DMS53 treated with DMSO at 0.1 percent for 48 hours (cell line): ENCODE measurements around the gene SETD1A.

Source experiments
- DNase-seq: peaks from one replicate; lab custom pipeline; 2025; ENCODE audit not compliant: unreplicated experiment; lab: John Stamatoyannopoulos, UW

SETD1A gene

GRCh38 chr16:30953511-30954124 lies 3.9 kb upstream of the SETD1A start:
- DNase-seq: peak; percentile 7

DNA sequence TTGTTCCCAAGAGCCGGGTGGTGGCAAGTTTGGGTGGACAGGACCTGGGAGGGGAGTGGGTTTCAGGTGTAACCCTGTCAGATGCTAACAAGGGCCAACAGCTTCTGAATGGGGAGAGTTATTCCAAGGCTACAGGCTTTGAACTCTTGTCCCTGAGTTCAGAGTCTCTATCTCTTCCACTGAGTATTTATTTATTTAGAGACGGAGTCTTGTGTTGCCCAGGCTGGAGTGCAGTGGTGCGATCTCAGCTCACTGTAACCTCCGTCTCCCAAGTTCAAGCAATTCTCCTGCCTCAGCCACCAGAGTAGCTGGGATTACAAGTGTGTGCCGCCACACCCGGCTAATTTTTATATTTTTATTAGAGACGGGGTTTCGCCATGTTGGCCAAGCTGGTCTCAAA lies 2.6 kb upstream of the SETD1A start:
- DNase-seq: no peak

GRCh38 chr16:30956601-30957455 lies 726 bp upstream of the SETD1A start:
- peak; percentile 34 for DNase-seq

- no peak for DNase-seq
These were observed 873 bp downstream of the SETD1A start for GRCh38 chr16:30958175-30959079.

DNA sequence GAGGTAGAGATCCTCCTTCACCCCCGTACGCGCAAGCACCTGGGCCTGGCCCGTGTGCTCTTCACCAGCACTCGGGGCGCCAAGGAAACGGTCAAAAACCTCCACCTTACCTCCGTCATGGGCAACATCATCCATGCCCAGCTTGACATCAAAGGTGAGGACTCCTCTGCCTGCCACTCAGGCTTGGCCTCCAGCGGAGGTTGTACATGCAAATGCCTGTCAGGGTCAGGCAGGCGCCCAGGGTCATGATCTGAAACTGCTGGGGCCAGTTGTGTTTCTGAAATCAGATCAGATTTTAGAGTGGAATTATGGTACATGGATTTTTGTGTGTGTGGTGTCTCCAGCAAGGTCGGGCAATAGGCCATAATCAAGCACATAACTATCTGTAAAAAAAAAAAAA lies 3.8 kb downstream of the SETD1A start:
- no peak for DNase-seq

GRCh38 chr16:30963925-30964511 lies 6.5 kb downstream of the SETD1A start:
- no peak for DNase-seq

- DNase-seq: no peak
These were observed 7.1 kb downstream of the SETD1A start for GRCh38 chr16:30964574-30965226.

DNA sequence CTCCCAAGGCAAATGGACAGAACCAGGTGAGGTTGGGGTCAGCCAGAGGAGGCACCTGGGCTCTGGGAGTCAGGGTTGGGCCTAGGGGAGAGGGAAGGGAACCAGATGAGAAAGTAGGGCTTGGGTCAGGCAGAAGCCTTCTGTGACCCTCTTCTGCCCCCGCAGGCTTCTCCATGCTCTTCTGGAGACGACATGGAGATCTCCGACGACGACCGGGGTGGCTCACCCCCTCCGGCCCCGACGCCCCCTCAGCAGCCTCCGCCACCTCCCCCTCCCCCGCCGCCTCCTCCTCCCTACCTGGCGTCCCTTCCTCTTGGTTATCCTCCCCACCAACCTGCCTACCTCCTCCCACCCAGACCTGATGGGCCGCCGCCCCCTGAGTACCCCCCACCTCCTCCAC lies 7.9 kb downstream of the SETD1A start:
- no peak for DNase-seq

DNA sequence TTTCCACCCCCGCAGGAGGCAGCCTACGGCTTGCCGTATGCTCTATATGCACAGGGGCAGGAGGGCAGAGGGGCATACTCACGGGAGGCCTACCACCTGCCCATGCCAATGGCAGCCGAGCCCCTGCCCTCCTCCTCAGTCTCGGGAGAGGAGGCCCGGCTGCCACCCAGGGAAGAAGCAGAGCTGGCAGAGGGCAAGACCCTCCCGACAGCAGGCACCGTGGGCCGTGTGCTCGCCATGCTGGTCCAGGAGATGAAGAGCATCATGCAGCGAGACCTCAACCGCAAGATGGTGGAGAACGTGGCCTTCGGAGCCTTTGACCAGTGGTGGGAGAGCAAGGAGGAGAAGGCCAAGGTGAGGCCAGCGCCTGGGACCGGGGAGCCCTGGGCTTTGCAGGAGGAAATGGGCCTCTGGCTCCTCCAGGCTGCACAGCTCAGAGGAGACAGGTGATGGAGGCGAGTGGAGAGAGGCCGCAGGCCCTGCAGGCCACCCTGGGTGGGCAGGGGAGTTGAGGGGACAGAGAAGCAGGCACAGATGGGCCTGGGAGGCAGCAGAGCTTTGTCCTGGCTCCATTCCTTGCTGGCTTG lies 8.6 kb downstream of the SETD1A start:
- DNase-seq: no peak

- DNase-seq: no peak
These were observed 10.2 kb downstream of the SETD1A start for GRCh38 chr16:30967795-30968194.

DNA sequence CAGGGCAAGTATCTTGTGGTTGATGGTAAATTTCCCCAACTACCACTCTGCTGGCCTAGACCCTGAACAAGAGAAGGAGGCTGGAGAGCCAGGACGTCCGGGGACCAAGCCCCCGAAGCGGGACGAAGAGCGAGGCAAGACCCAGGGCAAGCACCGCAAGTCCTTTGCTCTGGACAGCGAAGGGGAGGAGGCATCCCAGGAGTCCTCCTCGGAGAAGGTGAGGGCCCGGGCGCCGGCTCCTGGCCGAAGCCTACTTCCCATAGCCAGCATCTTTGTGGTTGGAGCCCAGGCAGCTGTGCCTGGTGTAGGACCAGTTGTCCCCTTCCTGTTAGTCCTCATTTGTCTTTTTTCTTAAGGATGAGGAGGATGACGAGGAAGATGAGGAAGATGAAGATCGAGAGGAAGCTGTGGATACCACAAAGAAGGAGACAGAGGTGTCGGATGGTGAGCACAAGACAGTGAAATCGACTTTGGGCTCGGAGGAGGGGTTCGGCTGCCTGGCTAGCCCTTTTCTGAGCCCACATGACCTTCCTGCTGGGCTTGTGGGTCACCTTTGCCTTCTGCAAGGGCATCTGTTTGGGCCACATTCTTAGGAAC lies 11.8 kb downstream of the SETD1A start:
- DNase-seq: no peak

GRCh38 chr16:30971298-30971697 lies 13.7 kb downstream of the SETD1A start:
- DNase-seq: no peak

DNA sequence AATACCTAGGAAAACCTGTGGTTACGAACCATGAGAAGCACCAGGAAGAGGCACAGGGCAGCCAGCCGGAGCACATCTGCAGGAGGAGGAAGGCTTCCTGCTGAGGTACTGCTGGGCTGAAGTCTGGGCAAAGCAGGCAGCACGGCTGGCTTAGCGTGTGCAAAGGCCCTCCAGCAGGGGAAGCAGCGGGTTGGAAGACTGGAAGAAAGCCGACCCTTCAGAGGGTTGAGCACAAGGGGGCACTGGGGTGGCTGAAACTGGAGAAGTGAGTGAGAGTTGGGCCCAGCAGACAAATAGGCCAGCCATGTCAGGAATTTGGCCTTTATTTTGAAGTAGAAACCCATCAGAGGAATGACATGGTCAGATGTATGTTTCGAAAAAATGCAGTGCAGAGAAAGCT lies 15.3 kb downstream of the SETD1A start:
- DNase-seq: no peak

DNA sequence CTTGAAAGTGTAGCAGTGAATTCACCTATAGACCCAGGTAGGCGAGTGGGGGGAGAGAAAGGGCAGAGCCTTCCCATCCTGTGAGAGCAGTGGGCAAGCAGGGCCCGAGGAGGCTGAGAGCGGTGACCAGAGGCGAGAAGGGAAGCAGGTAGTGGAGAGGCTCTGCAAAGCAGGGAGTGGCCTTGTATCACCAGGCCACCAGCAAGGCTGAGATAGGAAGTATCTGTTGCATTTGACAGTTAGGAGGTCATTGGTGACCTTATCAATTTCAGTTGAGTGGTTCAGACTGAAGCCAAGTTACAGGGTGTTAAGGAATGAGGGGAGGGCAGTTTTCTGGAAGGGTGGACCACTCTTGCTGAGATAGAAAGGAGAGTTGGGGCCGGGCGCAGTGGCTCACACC lies 16.8 kb downstream of the SETD1A start:
- no peak for DNase-seq

GRCh38 chr16:30976486-30976885 lies 18.9 kb downstream of the SETD1A start:
- no peak for DNase-seq

GRCh38 chr16:30977502-30977901 lies 19.9 kb downstream of the SETD1A start:
- no peak for DNase-seq

DNA sequence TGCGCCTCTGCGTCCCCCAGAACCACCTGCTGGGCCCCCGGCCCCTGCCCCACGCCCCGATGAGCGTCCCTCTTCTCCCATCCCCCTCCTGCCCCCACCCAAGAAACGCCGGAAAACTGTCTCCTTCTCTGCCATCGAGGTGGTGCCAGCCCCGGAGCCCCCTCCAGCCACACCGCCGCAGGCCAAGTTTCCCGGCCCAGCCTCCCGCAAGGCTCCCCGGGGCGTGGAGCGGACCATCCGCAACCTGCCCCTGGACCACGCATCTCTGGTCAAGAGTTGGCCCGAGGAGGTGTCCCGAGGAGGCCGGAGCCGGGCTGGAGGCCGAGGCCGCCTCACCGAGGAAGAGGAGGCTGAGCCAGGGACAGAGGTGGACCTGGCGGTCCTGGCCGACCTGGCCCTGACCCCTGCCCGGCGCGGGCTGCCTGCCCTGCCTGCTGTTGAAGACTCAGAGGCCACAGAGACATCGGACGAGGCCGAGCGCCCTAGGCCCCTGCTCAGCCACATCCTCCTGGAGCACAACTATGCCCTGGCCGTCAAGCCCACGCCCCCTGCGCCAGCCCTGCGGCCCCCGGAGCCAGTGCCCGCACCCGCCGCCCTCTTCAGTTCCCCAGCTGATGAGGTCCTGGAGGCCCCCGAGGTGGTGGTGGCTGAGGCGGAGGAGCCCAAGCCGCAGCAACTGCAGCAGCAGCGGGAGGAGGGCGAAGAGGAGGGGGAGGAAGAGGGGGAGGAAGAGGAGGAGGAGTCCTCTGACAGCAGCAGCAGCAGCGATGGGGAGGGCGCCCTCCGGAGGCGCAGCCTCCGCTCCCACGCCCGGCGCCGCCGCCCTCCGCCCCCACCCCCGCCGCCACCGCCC lies 21.8 kb downstream of the SETD1A start:
- no peak for DNase-seq

- no peak for DNase-seq
These were observed 22.4 kb downstream of the SETD1A start for GRCh38 chr16:30980023-30980371.

DNA sequence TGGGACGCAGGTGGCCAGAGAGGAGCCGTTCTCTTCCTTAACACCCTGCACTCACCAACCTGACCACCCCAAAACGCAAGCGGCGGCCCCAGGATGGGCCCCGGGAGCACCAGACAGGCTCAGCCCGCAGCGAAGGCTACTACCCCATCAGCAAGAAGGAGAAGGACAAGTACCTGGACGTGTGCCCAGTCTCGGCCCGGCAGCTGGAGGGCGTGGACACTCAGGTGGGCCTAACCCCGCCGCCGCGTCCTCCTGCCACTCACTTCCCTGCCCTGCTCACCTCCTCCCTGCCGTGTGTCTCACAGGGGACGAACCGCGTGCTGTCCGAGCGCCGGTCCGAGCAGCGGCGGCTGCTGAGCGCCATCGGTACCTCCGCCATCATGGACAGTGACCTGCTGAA lies 22.9 kb downstream of the SETD1A start:
- DNase-seq: no peak
